T-helper 1 cell treated with Interleukin-12 subunit alpha and Interleukin-12 subunit beta and Interleukin-4 antibody, amounts not matched to agents 30 μg/mL and 1 μg/mL, for 36 hours (primary cell): ENCODE data around the gene NEDD4L.

ENCODE experiments used
- H3K27ac Mint-ChIP-seq: one replicate; pipeline ENCODE4 v1.8.0; 2021; ENCODE audit warnings: mild to moderate bottlenecking, mixed read lengths
- H3K27me3 Mint-ChIP-seq: one replicate; pipeline ENCODE4 v1.8.0; 2021; ENCODE audit warnings: low read depth, mixed read lengths
- H3K36me3 Mint-ChIP-seq: one replicate; pipeline ENCODE4 v1.8.0; 2021; ENCODE audit warnings: low read depth, mixed read lengths
- H3K4me1 Mint-ChIP-seq: one replicate; pipeline ENCODE4 v1.8.0; 2021; ENCODE audit warnings: low read depth, mixed read lengths
- H3K4me3 Mint-ChIP-seq: one replicate; pipeline ENCODE4 v1.8.0; 2021; ENCODE audit warnings: mild to moderate bottlenecking, moderate library complexity, mixed read lengths
- H3K9me3 Mint-ChIP-seq: one replicate; pipeline ENCODE4 v1.8.0; 2021; ENCODE audit warnings: mixed read lengths

Gene NEDD4L

DNA sequence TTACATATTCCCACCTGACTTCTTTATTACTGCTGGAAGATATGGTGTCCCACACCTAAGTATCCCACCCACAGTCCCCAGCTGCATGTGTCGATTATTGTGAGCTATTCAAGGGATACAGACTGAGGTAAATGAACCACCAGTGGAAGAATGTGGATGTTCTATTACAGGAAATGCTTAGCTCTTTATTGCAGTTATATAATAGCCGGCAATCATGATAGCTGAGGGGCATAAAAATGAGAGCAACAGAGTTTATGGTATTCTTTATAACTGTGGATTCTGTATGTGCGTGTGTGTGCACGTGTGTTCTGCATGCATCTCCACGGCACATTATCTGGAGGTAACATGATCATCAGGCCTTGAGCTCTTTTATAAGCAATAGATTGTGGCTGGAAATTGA lies 198.9 kb downstream of the NEDD4L start:
- Mint-ChIP-seq H3K27me3 (peaks cover 4% of the 10 kb centered on the region), H3K9me3 (no peaks in the 10 kb centered on the region), H3K4me3 (no peak overlapping the region), H3K36me3 (no peaks in the 10 kb centered on the region), H3K27ac (no peak overlapping the region), H3K4me1 (no peaks in the 10 kb centered on the region)

DNA sequence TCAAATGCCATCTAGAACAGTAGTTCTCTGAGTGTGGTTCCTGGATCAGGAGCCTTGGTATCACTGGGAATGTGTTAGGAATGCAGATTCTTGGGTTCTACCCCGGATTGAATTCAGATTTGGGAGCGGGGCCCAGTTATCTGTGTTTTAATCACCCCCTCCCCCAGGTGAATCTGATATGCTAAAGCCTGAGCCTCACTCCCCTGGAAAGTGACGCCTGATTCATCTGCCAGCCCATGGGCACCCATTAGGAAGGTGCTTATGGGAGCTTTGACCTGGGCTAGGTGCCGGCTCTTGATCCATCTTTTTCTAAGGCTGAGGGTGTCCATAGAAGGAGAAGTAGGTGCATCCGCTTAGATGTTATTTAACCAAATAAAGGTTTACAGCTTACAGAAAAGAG lies 199.4 kb downstream of the NEDD4L start:
- no peaks in the 10 kb centered on the region for H3K4me1 Mint-ChIP-seq
- H3K9me3 Mint-ChIP-seq = no peaks in the 10 kb centered on the region
- no peaks in the 10 kb centered on the region for H3K36me3 Mint-ChIP-seq
- H3K4me3 Mint-ChIP-seq = no peak overlapping the region
- no peak overlapping the region for H3K27ac Mint-ChIP-seq
- peaks cover 4% of the 10 kb centered on the region for H3K27me3 Mint-ChIP-seq

DNA sequence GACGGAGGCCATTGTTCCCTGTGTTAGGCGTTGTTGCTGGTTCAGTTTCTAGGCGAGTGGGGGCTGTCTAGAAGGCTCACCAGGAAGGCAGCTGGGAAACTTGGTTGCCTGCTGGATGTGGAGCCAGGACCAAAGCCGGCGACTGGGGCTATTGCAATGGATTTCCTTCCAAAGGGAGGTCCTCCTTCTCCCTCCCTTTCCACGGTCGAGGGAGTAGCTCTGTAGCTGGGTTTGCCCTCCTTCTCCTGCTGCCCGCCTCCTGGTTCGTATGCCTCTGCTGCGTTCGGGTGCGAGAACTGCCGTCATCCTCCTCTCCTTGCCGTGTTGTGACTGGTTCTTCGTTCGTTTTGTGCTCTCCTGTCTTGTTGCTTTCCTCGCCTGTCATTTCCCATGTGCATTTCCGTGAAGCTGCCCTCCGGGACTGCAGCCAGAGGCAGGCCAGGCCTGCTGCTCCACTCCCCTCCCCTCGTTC lies 203.4 kb downstream of the NEDD4L start:
- Mint-ChIP-seq H3K9me3 (no peaks in the 10 kb centered on the region), H3K27me3 (peaks cover 4% of the 10 kb centered on the region), H3K27ac (no peak overlapping the region), H3K4me1 (no peaks in the 10 kb centered on the region), H3K4me3 (no peak overlapping the region), H3K36me3 (no peaks in the 10 kb centered on the region)

DNA sequence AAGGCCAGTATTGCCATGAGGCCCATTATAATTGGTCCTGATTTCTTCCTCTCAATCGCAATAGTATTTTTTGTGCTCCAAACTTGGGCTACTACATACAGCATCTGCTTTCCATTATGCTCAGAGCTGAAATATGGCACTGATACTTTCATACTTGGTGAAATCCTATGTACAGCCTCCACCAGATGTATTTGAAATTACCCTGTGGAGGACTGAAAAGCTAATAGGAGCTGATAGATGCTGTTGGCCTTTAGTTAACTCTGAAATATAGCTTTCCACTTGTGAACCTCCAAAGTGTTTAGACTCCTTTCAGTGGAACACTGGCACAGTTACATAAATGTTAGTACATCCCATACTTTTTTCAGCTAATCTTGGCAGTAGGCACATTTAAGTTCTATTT lies 205.7 kb downstream of the NEDD4L start:
- no peak overlapping the region for H3K4me3 Mint-ChIP-seq
- no peaks in the 10 kb centered on the region for H3K9me3 Mint-ChIP-seq
- H3K36me3 Mint-ChIP-seq = no peaks in the 10 kb centered on the region
- no peak overlapping the region for H3K27ac Mint-ChIP-seq
- peaks cover 4% of the 10 kb centered on the region for H3K27me3 Mint-ChIP-seq
- no peaks in the 10 kb centered on the region for H3K4me1 Mint-ChIP-seq

DNA sequence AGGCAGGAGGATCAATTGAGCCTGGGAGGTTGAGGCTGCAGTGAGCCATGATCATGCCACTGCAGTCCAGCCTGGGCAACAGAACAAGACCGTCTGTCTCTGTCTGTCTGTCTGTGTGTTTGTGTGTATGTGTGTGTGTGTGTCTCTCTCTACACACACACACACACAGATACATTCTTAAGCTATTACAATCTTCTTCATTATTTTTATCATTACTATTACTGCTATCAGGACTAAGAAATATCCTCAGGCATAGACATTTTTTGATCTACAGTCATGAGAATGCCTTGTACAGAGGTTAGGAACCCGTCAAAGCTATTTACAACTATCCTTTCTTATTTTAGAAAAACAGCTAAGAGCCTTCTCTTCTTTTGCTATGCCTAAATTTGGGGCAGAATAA lies 207.4 kb downstream of the NEDD4L start:
- H3K36me3 Mint-ChIP-seq = no peaks in the 10 kb centered on the region
- H3K27ac Mint-ChIP-seq = no peak overlapping the region
- no peaks in the 10 kb centered on the region for H3K9me3 Mint-ChIP-seq

DNA sequence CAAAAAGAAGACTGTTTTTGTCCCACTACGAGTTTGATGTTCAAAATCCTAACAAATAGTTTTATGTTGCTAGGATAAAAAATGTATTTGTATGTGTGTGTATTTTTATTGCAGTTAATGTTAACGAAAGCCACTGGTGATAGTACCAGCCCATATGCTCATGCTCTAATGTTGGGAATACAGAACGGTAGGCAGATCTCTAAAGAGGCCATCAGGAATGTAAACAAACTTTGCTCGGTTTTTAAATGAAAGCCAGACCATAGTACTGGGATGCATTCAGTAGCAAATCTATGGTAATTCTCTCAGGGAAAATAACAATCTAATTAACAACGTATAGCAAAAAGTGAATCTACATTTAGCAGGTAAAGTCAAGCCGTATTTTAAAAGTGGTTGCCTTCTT lies 208.1 kb downstream of the NEDD4L start:
- no peaks in the 10 kb centered on the region for H3K36me3 Mint-ChIP-seq
- H3K4me1 Mint-ChIP-seq = no peaks in the 10 kb centered on the region
- H3K27me3 Mint-ChIP-seq = peaks cover 4% of the 10 kb centered on the region
- no peaks in the 10 kb centered on the region for H3K9me3 Mint-ChIP-seq
- no peak overlapping the region for H3K4me3 Mint-ChIP-seq
- no peak overlapping the region for H3K27ac Mint-ChIP-seq

More for the DNA sequence above, 207.4 kb downstream of the NEDD4L start:
- H3K4me3 Mint-ChIP-seq = no peak overlapping the region
- no peaks in the 10 kb centered on the region for H3K4me1 Mint-ChIP-seq
- H3K27me3 Mint-ChIP-seq = peaks cover 4% of the 10 kb centered on the region

DNA sequence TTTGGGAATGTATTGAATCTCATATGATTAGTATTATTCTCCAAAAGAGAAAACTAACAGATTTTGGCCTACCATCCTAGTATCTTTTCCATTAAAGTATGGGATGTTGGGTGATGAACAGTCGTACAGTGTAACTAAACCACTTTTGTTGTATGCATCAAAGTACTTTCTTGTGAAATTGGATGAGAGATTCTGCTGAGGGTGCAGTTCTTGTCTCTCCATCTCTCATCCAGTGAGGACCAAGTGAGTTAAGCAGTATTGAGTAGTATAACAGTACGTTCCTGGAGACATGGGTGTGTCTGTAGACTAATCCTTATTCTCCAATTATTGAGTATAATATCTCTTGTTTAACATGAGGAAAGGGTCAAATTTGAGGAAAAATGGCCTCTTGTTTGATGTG lies 209.3 kb downstream of the NEDD4L start:
- Mint-ChIP-seq H3K4me1 (no peaks in the 10 kb centered on the region), H3K9me3 (no peaks in the 10 kb centered on the region), H3K27ac (no peak overlapping the region), H3K4me3 (no peak overlapping the region), H3K36me3 (no peaks in the 10 kb centered on the region), H3K27me3 (no peaks in the 10 kb centered on the region)

DNA sequence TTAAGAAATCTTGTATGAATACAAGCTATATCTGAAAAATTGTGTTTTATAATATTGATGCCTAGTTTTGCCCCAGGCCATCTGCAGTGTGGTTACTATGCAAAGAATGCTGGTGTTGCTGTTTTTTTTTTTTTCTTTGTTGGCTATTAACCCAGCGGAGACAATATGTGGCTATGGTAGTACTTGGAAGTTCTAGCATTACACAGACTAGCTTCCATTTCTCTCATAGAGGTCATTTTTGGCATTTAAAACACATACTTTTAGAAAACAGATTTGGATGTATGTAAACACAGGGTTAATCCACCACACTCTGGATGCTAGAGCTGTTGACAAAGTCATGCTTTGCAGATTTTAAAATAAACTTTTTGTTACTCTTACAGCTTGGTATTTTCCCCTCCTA lies 209.8 kb downstream of the NEDD4L start:
- Mint-ChIP-seq H3K4me3 (no peak overlapping the region), H3K4me1 (no peaks in the 10 kb centered on the region), H3K27me3 (no peaks in the 10 kb centered on the region), H3K27ac (no peak overlapping the region), H3K9me3 (no peaks in the 10 kb centered on the region), H3K36me3 (no peaks in the 10 kb centered on the region)

DNA sequence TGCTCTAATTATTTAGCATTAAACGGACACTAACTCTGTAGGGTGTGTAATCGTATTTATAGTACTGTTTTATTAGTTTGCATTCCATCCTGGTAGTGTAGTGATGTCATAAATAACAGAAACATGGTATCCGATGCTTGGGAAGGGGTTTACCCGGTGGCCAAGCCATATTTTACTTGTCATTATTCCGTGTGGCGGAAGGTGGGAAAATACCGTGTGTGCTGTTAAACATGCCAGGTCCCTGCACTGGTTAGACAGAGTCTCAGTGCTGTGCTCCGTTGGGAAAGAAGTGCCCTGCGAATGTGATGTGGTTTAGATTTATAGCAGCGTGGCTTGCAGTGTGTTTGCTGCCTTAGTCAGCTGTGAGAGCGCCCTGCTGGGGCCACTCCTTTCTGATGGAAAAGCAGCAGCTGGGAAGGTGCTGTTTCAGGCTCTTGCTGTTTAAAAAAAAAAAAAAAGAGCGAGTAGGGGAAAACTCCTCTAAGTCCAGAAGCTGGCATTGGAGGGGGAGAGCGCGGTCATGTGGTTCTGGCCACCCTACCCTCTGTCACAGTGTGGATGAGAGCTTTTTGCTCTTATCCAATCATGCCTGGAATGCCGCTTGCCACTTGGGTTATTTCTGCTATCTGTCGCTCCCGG lies 211.0 kb downstream of the NEDD4L start:
- Mint-ChIP-seq H3K27me3 (no peaks in the 10 kb centered on the region), H3K9me3 (no peaks in the 10 kb centered on the region), H3K36me3 (no peaks in the 10 kb centered on the region), H3K4me3 (no peak overlapping the region), H3K27ac (no peak overlapping the region), H3K4me1 (no peaks in the 10 kb centered on the region)

DNA sequence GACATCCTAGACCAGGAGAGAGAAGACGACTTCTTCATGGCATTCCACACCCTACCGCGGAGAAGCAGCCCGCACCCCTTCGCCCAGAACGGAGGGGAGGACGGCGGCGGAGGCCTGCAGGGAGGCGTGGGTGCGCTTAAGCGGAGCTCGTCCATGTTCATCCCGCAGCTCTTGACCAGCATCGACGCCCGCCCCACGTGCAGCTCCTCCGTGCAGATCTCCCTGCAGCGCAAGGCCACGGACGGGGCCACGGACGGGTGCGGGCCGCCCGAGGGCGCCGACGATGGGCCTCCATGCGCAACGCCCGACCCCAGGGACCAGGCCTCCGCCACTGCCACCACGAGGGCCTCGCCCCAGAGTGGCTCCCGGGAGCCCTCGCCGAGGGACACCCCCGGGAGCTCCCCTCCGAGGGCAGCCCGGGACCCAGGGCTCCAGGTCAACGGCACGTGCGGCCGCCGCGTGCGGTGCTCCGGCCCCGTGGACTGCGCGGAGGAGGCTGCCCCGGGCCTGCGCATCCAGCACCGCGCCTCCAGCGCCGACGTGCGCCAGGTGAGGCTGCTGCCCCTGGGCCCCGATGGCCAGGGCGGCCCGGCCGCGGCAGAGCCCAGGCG lies 211.8 kb downstream of the NEDD4L start:
- Mint-ChIP-seq H3K4me1 (no peaks in the 10 kb centered on the region), H3K9me3 (no peaks in the 10 kb centered on the region), H3K27me3 (no peaks in the 10 kb centered on the region), H3K4me3 (no peak overlapping the region), H3K36me3 (no peaks in the 10 kb centered on the region), H3K27ac (no peak overlapping the region)

DNA sequence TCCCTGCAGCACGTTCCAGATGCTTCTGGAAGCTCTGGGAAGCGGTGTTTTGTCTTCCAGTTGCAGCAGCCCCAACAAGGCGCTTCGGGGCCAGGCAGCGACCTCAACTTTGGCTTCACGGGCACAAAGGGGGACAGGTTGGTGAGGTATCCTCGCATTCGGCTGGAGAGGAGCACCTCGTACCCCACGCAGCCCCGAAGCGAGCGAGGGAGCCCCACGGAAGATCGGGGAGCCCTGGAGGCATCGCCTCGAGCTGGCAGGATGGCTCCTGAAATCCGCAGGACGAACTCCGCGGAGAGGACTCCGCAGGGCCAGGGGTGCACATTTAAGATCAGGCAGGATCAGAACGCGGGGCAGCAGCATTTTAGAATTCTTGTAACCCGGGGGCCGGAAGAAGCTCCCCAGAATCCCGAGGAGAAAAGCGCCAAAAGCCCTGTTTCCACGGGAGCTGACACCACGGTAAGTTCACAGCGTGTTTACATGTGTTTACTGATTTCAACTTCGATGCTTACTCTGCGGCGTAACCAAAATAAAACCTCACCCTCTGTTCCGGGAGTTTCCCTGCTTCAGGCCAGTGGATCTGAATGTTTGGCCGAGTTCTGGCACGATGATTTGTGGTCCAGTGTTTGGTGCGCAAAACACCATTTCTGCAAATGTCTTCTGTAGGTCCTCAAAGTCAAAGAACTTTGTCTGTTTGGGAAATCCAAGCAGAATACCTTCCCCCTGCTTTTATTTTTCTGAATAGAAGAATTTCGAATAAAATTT lies 212.5 kb downstream of the NEDD4L start:
- H3K27ac Mint-ChIP-seq = no peak overlapping the region
- H3K36me3 Mint-ChIP-seq = no peaks in the 10 kb centered on the region
- no peaks in the 10 kb centered on the region for H3K27me3 Mint-ChIP-seq
- H3K4me1 Mint-ChIP-seq = no peaks in the 10 kb centered on the region
- H3K9me3 Mint-ChIP-seq = no peaks in the 10 kb centered on the region
- H3K4me3 Mint-ChIP-seq = no peak overlapping the region

DNA sequence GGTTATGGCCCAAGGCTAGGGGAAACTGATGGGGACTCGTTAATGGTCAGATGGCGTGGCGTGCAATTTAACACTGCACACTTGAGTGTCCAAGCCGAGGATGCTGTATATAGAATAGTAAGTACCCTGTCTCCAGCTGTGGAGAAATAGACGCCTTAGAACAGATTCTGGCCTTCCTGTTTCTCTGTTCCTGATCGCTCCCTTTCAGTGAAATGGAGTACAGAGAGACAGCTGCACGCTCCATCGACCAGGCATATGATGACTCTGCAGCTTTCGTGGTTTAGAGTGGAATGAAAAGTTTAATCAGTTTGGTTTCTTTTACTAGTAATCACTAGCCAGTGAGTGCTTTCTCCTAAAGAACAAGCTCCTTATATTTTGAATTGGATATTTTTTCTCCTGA lies 213.4 kb downstream of the NEDD4L start:
- H3K9me3 Mint-ChIP-seq = no peaks in the 10 kb centered on the region
- no peaks in the 10 kb centered on the region for H3K36me3 Mint-ChIP-seq
- H3K27ac Mint-ChIP-seq = no peak overlapping the region
- no peaks in the 10 kb centered on the region for H3K27me3 Mint-ChIP-seq
- H3K4me3 Mint-ChIP-seq = no peak overlapping the region
- H3K4me1 Mint-ChIP-seq = no peaks in the 10 kb centered on the region

DNA sequence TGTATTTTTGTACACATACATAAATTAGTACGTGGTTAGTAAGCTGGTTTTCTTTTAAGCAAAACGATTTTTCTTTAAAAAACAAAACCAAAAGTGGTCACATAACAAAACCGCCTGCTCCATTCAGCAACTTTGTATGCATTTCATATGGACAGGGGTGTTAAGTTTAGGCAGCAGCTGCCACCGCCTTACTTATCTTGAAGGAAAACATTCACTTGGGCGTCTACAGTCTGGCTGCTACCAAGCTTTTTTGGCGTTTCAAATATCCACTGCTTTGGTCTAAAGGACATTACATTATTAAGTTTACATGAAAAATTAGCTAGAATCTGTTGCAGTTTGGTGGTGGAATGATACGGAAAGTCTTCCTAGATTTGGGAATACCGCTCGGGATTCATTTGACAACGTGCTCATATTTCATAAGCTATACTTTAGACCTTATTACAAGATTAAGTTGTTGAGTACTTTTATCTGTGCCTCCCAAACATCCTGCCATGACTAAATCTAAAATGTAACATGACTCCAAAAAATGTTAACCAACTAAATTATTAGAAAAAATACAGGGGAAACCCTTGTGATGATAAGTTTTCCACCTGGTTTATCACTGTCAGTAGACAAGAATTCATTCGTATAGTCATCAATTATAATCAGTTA lies 214.8 kb downstream of the NEDD4L start:
- Mint-ChIP-seq H3K36me3 (no peaks in the 10 kb centered on the region), H3K9me3 (no peaks in the 10 kb centered on the region), H3K27ac (no peak overlapping the region), H3K27me3 (no peaks in the 10 kb centered on the region), H3K4me3 (no peak overlapping the region), H3K4me1 (no peaks in the 10 kb centered on the region)

DNA sequence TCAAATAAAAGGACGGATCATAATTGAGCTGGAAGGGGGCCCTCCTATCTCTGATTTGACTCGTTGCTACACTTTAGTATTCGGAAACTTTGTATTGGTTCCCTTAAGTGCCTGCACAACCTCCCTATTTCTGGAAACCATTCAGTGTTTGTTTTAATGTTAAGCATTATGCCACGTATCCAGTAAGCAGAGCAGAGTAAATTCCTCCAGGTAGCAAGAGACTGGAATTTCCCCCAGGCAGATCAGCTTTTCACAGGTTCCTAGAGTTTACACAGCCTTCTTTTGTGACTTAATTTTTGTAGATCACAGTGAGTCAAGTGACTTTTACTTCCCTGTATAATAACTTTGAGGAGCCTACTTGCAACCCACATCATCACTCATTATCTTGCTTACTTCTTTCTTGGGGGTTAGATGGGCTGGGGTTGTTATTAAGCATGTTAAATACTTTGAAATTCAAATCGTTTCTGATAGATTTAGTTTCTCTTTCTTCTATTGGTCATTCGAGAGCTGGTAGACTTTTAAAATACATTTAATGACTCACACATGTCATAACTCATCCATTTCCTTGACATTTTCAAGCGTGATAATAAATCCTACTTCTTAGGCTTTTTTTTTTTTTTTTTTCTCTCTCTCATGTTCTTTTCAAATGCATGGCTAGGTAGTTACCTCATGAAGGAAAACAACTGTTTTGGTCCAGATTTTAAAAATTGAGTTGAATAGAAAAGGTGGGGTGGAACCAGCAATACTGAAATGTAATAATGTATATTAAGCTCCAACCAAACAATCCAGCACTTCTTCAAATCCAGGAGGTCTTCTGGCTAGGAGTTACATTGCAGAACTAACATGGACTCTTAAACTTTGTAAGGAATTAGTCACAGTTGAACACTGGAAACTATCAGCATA lies 219.3 kb downstream of the NEDD4L start:
- peaks cover 6% of the 10 kb centered on the region for H3K27me3 Mint-ChIP-seq
- H3K36me3 Mint-ChIP-seq = no peaks in the 10 kb centered on the region
- H3K9me3 Mint-ChIP-seq = no peaks in the 10 kb centered on the region
- H3K4me3 Mint-ChIP-seq = no peak overlapping the region
- H3K27ac Mint-ChIP-seq = no peak overlapping the region
- no peaks in the 10 kb centered on the region for H3K4me1 Mint-ChIP-seq
